ENCODE measurements around the gene AKR1D1. TPM values are rescaled to one million over a fixed set of nuclear protein-coding genes. Genes with fewer than 3 reads are reported as not detected.

AKR1D1 gene
- total RNA-seq, 1 experiment from 2014 or later, result 0.10 TPM

DNA sequence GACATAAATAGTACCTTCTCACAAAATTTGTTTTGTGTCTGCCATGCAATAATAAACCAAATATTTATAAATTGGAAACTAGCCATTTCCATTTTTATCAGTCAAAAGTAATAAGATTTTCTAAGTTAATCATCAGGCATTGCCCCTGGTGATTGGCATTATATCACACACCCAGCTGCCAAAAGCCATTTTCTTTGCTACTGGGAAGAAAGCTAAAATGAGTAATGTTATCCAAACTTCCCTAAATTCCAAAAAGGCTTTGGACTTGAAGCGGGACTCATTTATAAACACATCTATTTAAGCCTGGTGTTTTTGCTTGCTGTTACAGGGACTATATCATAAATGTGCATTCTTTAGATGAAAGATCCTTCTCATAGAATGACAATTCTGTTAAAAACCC is 86.0 kb downstream of the AKR1D1 start:
- no peak overlapping the region for H3K4me3 ChIP-seq (replicated peaks in 1 of 2; ENCODE audit: low read depth in 1 of 2, low read length in 2 of 2)
- intact Hi-C loops (cut with micrococcal nuclease), result loop anchor here (10.0 kb wide), 1 partner anchor 257 kb away; no protein-coding TSS in a partner anchor

DNA sequence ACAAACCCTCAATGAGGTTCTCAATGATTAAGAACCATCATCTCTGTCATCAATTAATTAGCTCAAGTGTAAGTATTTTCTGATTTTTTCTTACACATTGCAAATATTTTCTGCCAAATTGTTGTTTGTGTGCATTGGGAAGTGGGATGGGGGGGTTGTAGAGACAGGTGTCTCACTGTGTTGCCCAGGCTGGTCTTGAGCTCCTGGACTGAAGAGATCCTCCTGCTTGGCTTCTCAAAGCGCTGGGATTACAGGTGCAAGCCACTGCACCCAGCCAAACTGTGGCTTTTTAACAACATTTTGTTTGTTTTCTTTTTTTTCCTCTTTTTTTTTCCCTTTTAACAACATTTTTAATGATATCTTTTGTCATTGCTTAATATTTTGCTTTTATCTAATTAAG is 87.5 kb downstream of the AKR1D1 start:
- no peaks in the 10 kb centered on the region for H3K27me3 ChIP-seq (ENCODE audit: insufficient read depth, low read length)
- H3K9me3 ChIP-seq (ENCODE audit: control insufficient read depth in 1 of 2, insufficient read depth in 1 of 2, low read depth in 1 of 2, low read length in 2 of 2), result peaks cover 0 to 10% of the 10 kb centered on the region in 2 experiments; a peak in 1 of 4 replicates
- POLR2A ChIA-PET, result no interaction called here
- H3K4me1 ChIP-seq (ENCODE audit: control insufficient read depth in 1 of 2, insufficient read depth in 2 of 2, low read length in 2 of 2), result peaks cover 0 to 8% of the 10 kb centered on the region in 2 experiments; a peak in 2 of 4 replicates
- H3K36me3 ChIP-seq (ENCODE audit: control insufficient read depth in 1 of 2, insufficient read depth in 2 of 2, low read length in 2 of 2), result no peaks in the 10 kb centered on the region
- no peak for ATAC-seq
- no peak overlapping the region for H3K4me2 ChIP-seq (ENCODE audit: low read length)
- no peak overlapping the region for H3K4me3 ChIP-seq (replicated peaks in 1 of 2; ENCODE audit: low read depth in 1 of 2, low read length in 2 of 2)
- RAD21 ChIA-PET (ENCODE audit: low non-redundant PET in 1 of 2, low total read pairs in 2 of 2, uncharacterized antibody in 2 of 2, unreplicated experiment in 2 of 2), result no interaction called here
- no peaks in the 10 kb centered on the region for H3K79me2 ChIP-seq (ENCODE audit: insufficient read depth, low read length)
- no peaks in the 10 kb centered on the region for H4K20me1 ChIP-seq (ENCODE audit: insufficient read depth)
- no peak overlapping the region for H3K9ac ChIP-seq (ENCODE audit: low read length)
- no peaks in the 10 kb centered on the region for H3K9me2 ChIP-seq (ENCODE audit: insufficient read depth)
- CTCF ChIA-PET, result no interaction called here
- TF ChIP-seq, protein P1, sequence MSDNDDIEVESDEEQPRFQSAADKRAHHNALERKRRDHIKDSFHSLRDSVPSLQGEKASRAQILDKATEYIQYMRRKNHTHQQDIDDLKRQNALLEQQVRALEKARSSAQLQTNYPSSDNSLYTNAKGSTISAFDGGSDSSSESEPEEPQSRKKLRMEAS (IDR thresholded peaks at IDR 0.05), result no peak
- TF ChIP-seq JUND (IDR thresholded peaks at IDR 0.05), result no peak
- TF ChIP-seq TCF7L2 (IDR thresholded peaks at IDR 0.05; ENCODE audit: borderline replicate concordance, extremely low read depth, insufficient read depth, insufficient read length), result no peak
- no peak for TF ChIP-seq ELF1 (IDR thresholded peaks at IDR 0.05; ENCODE audit: borderline replicate concordance, low read depth)
- no peak for TF ChIP-seq ZFX (IDR thresholded peaks at IDR 0.05)
- no peak for TF ChIP-seq POLR2A (IDR thresholded peaks at IDR 0.05; ENCODE audit: borderline replicate concordance, extremely low read depth, insufficient read depth, insufficient read length)
- TF ChIP-seq, protein P2, sequence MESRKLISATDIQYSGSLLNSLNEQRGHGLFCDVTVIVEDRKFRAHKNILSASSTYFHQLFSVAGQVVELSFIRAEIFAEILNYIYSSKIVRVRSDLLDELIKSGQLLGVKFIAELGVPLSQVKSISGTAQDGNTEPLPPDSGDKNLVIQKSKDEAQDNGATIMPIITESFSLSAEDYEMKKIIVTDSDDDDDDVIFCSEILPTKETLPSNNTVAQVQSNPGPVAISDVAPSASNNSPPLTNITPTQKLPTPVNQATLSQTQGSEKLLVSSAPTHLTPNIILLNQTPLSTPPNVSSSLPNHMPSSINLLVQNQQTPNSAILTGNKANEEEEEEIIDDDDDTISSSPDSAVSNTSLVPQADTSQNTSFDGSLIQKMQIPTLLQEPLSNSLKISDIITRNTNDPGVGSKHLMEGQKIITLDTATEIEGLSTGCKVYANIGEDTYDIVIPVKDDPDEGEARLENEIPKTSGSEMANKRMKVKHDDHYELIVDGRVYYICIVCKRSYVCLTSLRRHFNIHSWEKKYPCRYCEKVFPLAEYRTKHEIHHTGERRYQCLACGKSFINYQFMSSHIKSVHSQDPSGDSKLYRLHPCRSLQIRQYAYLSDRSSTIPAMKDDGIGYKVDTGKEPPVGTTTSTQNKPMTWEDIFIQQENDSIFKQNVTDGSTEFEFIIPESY (IDR thresholded peaks at IDR 0.05; ENCODE audit: extremely low read depth, insufficient replicate concordance, low read length), result no peak
- intact Hi-C loops (cut with micrococcal nuclease), result loop anchor here (10.0 kb wide), 1 partner anchor 259 kb away; no protein-coding TSS in a partner anchor
- no peak overlapping the region for H2AFZ ChIP-seq (ENCODE audit: low read depth, low read length, poor library complexity, severe bottlenecking)
- no peak overlapping the region for H3K27ac ChIP-seq (ENCODE audit: low read depth, low read length)
- no TSS peak for BruUV-seq (replicated peaks)
- no peak for DNase-seq (ENCODE audit: low read depth, low spot score)

More for the DNA sequence above, 86.0 kb downstream of the AKR1D1 start:
- no peak overlapping the region for H3K9ac ChIP-seq (ENCODE audit: low read length)
- H3K4me2 ChIP-seq (ENCODE audit: low read length), result no peak overlapping the region
- BruUV-seq (replicated peaks), result no TSS peak
- ChIA-PET CTCF (interaction anchor here (1.1 to 3.3 kb wide), 5 partner anchors 14 to 581 kb away, joined by 3 to 96 read pairs (median 4); no protein-coding TSS in a partner anchor), POLR2A (no interaction called here), RAD21 (ENCODE audit: low non-redundant PET in 1 of 2, low total read pairs in 2 of 2, uncharacterized antibody in 2 of 2, unreplicated experiment in 2 of 2) (interaction anchor here in 1 of 2 experiments (2.4 kb wide), 1 partner anchor 577 kb away, joined by 7 read pairs; no protein-coding TSS in a partner anchor)
- DNase-seq (ENCODE audit: low read depth, low spot score) (no peak), ATAC-seq (no peak)
- H3K27me3 ChIP-seq (ENCODE audit: insufficient read depth, low read length), result no peaks in the 10 kb centered on the region
- H3K27ac ChIP-seq (ENCODE audit: low read depth, low read length), result no peak overlapping the region
- H3K9me2 ChIP-seq (ENCODE audit: insufficient read depth), result no peaks in the 10 kb centered on the region
- H3K4me1 ChIP-seq (ENCODE audit: control insufficient read depth in 1 of 2, insufficient read depth in 2 of 2, low read length in 2 of 2), result peaks cover 0 to 8% of the 10 kb centered on the region in 2 experiments; a peak in 2 of 4 replicates
- no peaks in the 10 kb centered on the region for H3K36me3 ChIP-seq (ENCODE audit: control insufficient read depth in 1 of 2, insufficient read depth in 2 of 2, low read length in 2 of 2)
- TF ChIP-seq TCF7L2 (IDR thresholded peaks at IDR 0.05; ENCODE audit: borderline replicate concordance, extremely low read depth, insufficient read depth, insufficient read length) (no peak), EZH2phosphoT487 (IDR thresholded peaks at IDR 0.05; ENCODE audit: borderline replicate concordance) (no peak), FOSL1 (IDR thresholded peaks at IDR 0.05; ENCODE audit: low read depth) (no peak), YY1 (IDR thresholded peaks at IDR 0.05; ENCODE audit: extremely low read depth, insufficient replicate concordance, low read depth, low read length) (no peak)
- TF ChIP-seq, protein P3, sequence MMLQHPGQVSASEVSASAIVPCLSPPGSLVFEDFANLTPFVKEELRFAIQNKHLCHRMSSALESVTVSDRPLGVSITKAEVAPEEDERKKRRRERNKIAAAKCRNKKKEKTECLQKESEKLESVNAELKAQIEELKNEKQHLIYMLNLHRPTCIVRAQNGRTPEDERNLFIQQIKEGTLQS (IDR thresholded peaks at IDR 0.05), result no peak
- peaks cover 0 to 10% of the 10 kb centered on the region in 2 experiments; a peak in 1 of 4 replicates for H3K9me3 ChIP-seq (ENCODE audit: control insufficient read depth in 1 of 2, insufficient read depth in 1 of 2, low read depth in 1 of 2, low read length in 2 of 2)
- H4K20me1 ChIP-seq (ENCODE audit: insufficient read depth), result no peaks in the 10 kb centered on the region
- no peaks in the 10 kb centered on the region for H3K79me2 ChIP-seq (ENCODE audit: insufficient read depth, low read length)
- peak overlapping the region; percentile 86 for H2AFZ ChIP-seq (ENCODE audit: low read depth, low read length, poor library complexity, severe bottlenecking)
